22Rv1 (cell line): ENCODE data around the gene ARHGAP25.

Experiments
- H3K27ac ChIP-seq: fragments of 450-650 bp; 2 replicates; pipeline ENCODE4 v1.5.1; 2017
- CTCF ChIP-seq: fragments of 450-650 bp; IDR thresholded peaks from 2 replicates; pipeline ENCODE4 v1.5.1; 2017; ENCODE audit warnings: mild to moderate bottlenecking
- ZFX ChIP-seq: fragments of 450-650 bp; IDR thresholded peaks from 2 replicates; pipeline ENCODE4 v1.6.1; 2017; ENCODE audit warnings: antibody characterized with exemption, borderline replicate concordance

ARHGAP25 gene

GRCh38 chr2:68709421-68709911, 25.1 kb upstream of the ARHGAP25 start:
- TF ChIP-seq CTCF (peak; percentile 80), ZFX (no peak)
- no peak overlapping the region for H3K27ac ChIP-seq

GRCh38 chr2:68710336-68710735, 24.3 kb upstream of the ARHGAP25 start:
- H3K27ac ChIP-seq: no peak overlapping the region
- TF ChIP-seq CTCF: no peak

- no peak overlapping the region for H3K27ac ChIP-seq
- no peak for TF ChIP-seq ZFX
- TF ChIP-seq CTCF: no peak
These were observed 23.9 kb upstream of the ARHGAP25 start for GRCh38 chr2:68710756-68711155.

GRCh38 chr2:68714866-68715265, 19.7 kb upstream of the ARHGAP25 start:
- no peak overlapping the region for H3K27ac ChIP-seq
- no peak for TF ChIP-seq ZFX
- TF ChIP-seq CTCF: no peak

- H3K27ac ChIP-seq: no peak overlapping the region
- TF ChIP-seq ZFX: no peak
- peak; percentile 90 for TF ChIP-seq CTCF
These were observed 19.1 kb upstream of the ARHGAP25 start for GRCh38 chr2:68715353-68716041.

GRCh38 chr2:68716604-68717304, 17.9 kb upstream of the ARHGAP25 start:
- H3K27ac ChIP-seq: no peak overlapping the region
- TF ChIP-seq CTCF (no peak), ZFX (no peak)

- TF ChIP-seq ZFX (no peak), CTCF (no peak)
- no peak overlapping the region for H3K27ac ChIP-seq
These were observed 17.3 kb upstream of the ARHGAP25 start for GRCh38 chr2:68717305-68717661.
